Activated CD4-positive, alpha-beta T cell treated with anti-CD3 and anti-CD28 coated beads for 4 hours (primary cell): ENCODE results near the gene LPCAT1.
"Not testable (repeated sequence)": the region's sequence is repeated elsewhere in the genome, so short reads cannot be mapped to it uniquely, and the experiment has no call there.

Experiments
- DNase-seq, 2 donors: peaks; one replicate each; pipeline ENCODE4 v3.0.0-alpha.2; 2020

Gene LPCAT1

GRCh38 chr5:1520791-1521453 is 2.8 kb downstream of the LPCAT1 start:
- no peak for DNase-seq

DNA sequence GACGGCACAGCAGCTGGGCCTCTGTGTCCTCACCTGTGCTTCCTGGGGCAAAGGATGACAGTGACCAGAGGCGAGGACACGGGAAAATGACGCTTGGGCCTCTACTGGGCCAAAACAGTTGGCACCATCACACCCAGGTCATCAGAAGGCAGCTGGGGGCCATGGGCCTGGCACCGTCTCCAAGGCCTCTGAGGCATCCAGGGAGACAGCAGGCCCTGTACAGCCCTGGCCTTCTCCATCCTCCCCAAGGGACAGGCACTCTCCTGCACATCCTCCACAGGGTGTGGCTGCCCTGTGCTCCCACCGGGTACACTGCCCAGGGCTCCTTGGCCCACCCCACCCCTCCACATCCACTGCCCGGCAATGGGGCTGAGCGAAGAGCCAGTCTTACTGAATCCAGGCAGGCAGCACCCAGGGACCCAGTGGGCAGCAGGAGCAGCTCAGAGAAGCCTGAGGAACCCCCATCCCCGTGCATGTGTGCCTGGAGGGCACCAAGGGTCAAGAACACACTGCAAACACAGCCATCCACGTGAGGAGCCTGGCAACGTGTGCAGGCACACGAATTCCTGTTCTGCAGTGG is 4.0 kb downstream of the LPCAT1 start:
- no peak for DNase-seq

DNA sequence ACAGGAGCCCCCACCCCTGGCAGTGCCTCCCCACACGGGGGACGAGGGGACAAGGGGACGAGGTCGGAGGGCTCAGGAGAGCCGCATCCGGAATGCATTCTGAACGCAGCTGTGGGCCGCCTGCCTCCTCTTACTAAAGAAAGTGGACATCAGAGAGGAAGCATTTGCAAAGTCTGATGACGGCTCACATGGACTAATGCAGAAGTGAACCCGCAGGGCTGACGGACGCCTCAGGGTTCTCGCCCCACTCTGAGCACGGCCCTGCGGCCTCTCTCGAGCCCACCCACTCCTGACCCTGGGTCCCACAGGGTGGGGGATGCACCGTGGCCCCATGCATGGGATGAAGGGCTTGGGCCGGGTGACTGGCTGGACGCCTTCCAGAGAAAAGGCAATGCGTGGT is 5.9 kb downstream of the LPCAT1 start:
- DNase-seq, result no peak

- no peak for DNase-seq
These were observed 6.9 kb downstream of the LPCAT1 start for GRCh38 chr5:1516615-1517601.

GRCh38 chr5:1515921-1516571 is 7.7 kb downstream of the LPCAT1 start:
- no peak for DNase-seq

DNA sequence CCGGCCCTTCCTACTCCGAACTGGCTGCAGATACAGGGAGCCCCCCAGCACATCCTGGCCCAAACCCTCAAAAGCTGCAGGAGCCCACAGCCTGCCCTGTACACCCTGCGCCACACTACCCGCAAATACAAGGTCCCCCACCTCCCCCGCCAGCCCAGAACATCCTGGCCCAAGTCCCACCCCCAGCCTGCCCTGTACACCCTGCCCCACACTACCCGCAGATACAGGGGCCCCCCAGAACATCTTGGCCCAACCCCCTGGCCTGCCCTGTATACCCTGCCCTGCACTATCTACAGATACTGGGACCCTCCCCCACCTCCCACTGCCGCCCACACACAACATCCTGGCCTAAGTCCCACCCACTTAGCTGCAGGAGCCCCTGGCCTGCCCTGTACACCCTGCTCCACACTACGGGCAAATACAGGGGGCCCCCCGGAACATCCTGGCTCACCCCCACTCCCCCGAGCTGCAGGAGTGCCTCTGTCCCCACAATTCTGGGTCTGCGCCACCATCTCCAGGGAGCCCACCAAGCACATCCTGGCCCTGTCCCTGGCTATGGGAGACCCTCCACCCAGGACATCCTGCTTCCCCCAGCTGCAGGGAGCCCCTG is 8.3 kb downstream of the LPCAT1 start:
- no peak for DNase-seq

- not testable (repeated sequence) for DNase-seq
These were observed 8.9 kb downstream of the LPCAT1 start for GRCh38 chr5:1514819-1515310.

- DNase-seq, result no peak
These were observed 9.5 kb downstream of the LPCAT1 start for GRCh38 chr5:1514027-1514818.

DNA sequence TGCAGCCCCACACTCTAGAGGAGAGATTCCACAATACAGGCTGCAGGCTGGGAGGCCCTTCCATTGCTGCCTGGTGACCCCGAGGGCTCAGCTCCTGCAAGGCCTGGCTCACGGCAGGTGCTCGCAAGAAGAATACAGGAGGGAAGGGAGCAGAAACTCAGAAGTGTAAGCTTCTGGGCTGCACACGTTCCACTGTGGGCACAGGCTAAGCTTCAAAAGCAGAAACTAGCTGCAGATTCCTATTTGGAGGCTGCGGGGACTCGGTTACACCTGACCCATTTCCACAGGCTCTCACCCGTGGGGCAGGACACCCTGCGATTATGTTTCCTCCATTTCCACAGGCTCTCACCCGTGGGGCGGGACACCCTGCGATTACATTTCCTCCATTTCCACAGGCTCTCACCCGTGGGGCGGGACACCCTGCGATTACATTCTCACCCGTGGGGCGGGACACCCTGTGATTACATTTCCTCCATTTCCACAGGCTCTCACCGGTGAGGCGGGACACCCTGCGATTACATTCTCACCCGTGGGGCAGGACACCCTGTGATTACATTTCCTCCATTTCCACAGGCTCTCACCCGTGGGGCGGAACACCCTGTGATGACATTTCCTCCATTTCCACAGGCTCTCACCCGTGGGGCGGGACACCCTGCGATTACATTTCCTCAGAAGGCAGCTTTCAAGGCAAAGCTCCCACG is 10.3 kb downstream of the LPCAT1 start:
- DNase-seq, result no peak

- DNase-seq, result no peak
These were observed 11.0 kb downstream of the LPCAT1 start for GRCh38 chr5:1512541-1513291.

DNA sequence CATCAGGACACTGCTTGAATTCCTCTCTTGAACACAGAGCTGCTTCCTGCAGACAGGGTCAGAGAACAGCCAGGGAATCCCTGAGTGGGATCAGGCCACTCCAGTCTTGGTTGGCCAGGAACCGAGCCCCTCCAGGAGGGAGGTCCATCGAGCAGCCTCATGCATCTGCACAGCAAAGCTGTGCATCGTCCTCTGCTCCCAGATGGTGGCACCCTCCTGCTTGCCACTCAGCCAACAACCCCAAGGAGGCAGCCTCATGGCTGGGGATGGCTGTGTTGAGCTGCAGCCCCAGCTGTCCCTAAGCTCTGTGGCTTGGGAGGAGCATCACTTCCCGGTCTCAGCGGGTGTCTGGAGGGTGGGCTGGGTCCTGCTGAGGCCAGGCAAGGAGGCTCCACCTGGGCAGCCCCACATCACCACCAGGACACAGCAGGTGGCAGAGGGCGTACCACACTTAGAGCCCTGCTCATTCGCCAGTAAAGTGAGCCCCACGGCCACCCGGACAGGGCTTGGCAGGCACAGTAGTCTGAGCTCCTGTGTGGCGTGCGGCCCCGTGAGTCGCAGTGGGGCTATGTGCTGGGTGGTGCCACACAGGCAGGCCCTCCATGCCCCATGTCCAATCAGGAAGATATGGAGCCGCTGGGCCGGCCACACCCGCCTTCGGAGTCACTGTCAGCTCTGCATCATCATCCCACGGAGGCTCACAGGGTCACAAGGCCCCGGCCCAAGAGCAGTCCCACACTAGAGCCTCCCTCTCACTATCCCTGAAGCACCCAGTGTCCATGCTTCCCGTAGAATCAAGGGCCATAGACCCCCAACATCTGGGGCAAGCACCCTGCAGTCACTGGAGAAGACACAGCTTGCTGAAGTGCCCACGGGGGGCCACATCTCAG is 11.9 kb downstream of the LPCAT1 start:
- DNase-seq, result no peak

GRCh38 chr5:1511048-1511447 is 12.7 kb downstream of the LPCAT1 start:
- DNase-seq, result no peak

GRCh38 chr5:1510631-1511030 is 13.1 kb downstream of the LPCAT1 start:
- DNase-seq, result no peak

DNA sequence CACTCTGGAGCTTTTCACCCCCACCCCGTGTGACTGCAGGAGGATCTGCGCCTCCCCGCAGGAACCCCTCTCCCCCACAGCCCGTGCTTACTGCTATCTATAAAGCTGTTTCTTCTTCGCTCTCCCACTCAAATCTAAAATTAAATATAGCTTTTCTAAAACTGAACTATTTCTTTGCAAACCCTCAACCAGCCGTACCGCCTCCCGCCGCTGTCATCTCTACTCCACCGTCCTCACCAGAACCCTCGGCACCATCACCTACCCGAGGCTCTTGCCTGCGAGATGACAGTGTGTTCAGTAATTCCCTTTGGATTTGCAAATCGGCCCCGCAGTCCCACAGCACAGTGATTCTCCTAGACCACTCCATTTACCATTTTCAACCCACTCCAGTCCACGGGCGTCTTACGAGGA is 13.6 kb downstream of the LPCAT1 start:
- DNase-seq, result no peak

DNA sequence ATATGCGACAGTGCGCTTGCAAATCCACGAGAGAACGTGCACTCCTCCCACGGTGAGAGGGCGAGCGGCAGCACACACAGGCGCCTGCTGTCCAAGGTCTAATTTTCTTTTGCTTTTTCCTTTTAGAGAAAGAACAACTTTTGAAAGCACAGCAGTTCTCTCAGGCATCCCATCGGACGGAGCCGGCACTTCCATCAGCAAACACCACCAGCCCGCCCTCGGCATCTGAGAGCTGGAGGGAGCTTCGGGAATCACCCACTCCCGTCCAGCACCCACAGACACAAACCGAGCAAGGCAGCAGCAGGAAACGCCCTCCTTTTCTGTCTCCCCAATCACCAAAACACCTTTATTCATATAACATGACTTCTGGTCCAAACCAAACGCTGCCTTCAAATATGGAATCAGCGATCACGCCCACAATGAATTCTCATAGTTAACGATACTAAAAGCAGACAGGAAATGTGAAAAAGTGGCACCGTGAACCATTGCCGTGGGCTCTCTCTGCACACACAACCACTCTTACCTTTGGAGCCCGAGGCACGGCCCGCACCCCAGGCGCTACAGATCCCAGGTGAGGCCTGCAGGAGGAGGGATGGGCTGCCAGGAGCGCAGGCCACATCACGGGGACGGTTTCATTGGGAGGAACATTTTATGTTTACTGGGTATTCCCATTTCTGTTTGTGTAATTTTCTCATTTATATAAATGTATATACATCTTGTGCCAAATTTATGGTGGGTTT is 14.2 kb downstream of the LPCAT1 start:
- no peak for DNase-seq

DNA sequence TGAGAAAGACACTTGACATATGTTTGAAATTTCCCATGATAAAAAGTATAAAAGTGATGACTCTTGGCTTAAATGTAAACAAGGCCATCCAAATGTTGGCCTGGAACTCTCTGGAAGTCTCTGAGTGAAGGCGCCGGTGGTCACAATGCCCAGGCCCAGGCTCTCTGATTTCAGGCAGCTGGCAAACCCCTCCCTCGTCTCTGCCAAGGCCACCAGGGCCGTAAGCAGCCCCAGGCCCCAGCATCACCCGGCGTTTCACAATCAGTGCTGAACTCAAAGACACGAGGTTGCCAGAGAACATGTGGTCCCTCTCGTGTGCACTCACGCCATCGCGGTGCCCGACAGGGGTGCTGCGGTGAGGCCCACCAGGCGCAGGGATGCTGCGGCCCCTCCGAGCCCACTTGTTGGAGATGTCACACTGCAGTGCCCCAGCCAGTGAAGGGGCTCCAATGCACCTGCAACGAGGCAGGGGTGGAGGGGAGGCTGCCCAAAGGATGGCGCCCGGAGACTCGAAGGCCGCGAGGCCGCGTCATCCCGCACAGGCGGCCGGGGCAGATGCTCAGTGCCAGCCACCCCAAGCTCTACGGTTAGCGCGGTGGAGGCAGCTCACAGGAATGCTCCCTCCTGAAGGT is 15.0 kb downstream of the LPCAT1 start:
- DNase-seq, result no peak

- no peak for DNase-seq
These were observed 15.7 kb downstream of the LPCAT1 start for GRCh38 chr5:1507961-1508658.
